22Rv1 (cell line): ENCODE data around the gene TMEM8B.

Experiments used
- CTCF ChIP-seq: fragments of 450-650 bp; IDR thresholded peaks from 2 replicates; pipeline ENCODE4 v1.5.1; 2017; ENCODE audit warnings: mild to moderate bottlenecking
- ZFX ChIP-seq: fragments of 450-650 bp; IDR thresholded peaks from 2 replicates; pipeline ENCODE4 v1.6.1; 2017; ENCODE audit warnings: antibody characterized with exemption, borderline replicate concordance

DNA sequence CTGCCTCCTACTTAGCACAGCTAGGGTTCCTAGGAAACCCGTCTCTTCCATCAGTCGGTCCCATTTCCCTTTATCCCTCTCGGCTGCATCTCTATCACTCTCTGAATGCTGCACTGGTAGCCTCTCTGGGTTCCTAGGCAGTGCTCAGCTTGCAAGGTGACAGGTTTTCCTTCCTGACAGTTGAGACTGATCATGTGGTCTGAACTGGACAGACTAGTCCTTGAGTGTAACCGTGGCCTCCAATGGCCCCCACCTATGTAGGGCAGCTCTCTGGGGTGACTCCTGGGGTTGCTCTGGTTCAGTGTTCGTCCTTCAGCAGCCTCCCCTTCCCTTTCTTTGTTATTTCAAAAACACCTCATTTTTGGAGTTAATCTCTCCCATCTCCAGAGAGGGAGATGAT, 3.8 kb downstream of the TMEM8B start:
- no peak for TF ChIP-seq ZFX
- TF ChIP-seq CTCF = no peak
